HG02973 (cell line): ENCODE data around the gene WDFY4.

ENCODE experiments used
- ATAC-seq: cut with Tn5 transposase; IDR thresholded peaks from one replicate; pipeline ENCODE4 v1.9.1; 2021; ENCODE audit warnings: moderate library complexity; ENCODE audit not compliant: unreplicated experiment

Gene WDFY4

GRCh38 chr10:48655411-48656240 lies 29.0 kb upstream of the WDFY4 start:
- ATAC-seq: peak; percentile 19

GRCh38 chr10:48656241-48656913 lies 28.3 kb upstream of the WDFY4 start:
- peak; percentile 79 for ATAC-seq

DNA sequence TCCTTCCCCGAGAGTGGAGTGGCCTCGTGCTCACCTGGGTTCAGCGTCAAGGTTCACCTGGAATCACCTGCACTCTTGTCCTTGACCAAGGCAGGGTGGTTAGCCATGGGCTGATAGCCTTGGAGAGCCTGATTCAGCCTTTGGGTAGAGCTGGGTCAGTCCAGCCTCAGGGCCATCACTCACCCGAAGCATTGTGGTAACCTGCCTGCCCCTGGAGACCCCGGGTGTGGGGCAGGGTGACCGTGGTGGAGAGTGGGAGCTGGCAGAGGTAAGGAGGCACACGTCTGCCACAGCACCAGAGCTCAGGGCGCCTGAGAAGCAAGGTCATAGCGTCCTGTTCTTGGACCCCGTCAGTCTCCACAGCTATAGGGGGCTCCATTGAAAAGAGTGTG lies 27.8 kb upstream of the WDFY4 start:
- ATAC-seq: no peak

DNA sequence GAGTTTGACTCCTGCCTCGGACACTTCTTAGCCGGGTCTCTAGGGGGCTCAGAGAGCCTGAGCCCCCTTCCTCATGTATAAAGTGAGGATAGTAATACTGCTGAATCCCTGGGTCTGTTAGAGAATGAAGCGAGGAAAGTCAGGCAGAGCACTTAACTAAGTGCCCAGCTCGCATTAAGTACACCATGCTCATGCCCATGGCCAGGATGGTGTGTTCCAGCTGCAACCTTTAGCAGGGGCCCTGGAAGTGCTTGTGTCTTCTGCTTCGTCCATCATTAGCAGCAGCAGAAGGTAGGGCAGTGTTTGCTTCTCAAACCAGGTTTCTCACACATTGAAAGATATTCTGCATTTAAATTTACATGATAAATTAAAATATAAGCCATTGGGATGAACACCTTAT lies 27.3 kb upstream of the WDFY4 start:
- no peak for ATAC-seq

- ATAC-seq: no peak
Observed at GRCh38 chr10:48658243-48658974, 26.3 kb upstream of the WDFY4 start.

DNA sequence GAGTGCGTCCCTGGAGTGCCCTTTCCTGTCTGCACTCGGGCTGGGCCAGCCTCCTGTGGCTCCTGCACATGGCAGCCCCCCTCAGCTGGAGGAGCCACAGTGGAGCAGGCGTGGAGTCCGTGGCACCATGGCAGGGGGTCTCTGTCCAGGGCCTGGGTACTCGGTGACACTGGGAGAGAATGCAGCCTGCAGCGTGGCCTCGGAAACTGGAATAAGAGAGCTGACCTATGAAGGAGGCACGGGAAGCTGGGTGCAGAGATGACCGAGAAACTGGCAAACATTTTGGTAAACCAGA lies 25.8 kb upstream of the WDFY4 start:
- ATAC-seq: no peak

DNA sequence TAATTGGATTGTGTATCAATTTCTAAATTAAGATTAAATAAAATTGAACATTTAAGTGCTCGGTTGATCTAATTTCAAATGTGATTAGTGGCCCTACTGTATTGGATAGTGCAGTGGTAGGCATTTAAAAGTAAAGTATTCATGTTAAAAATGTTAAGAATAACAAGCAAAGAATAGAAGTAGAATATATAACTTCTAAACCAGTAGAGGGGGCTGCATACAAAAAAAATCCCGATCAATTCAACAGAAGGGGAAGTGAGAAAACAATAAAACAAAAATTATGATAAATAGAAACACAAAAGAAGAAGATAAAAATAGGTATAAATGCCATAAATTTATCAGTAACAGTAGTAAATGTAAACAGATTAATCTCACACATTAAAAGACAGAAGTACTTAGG lies 24.9 kb upstream of the WDFY4 start:
- ATAC-seq: no peak

DNA sequence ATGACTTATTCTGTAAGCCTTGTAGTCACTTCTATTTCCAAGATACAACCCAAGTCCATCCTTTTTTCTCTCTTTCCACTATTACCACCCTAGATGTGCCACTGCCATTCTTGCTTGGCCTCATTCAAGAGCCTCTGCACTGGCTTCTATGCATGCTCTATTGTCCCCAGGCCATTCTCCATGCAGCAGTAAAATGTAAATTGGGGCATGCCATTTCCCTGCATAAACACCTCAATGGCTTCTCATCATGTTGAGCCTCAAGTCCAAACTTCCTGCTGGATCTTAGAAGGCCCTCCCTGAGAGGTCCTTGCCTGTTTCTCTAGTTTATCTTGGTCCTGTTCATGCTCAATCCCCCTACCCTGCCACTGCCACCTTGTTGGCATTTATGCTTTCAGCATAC lies 23.2 kb upstream of the WDFY4 start:
- no peak for ATAC-seq

DNA sequence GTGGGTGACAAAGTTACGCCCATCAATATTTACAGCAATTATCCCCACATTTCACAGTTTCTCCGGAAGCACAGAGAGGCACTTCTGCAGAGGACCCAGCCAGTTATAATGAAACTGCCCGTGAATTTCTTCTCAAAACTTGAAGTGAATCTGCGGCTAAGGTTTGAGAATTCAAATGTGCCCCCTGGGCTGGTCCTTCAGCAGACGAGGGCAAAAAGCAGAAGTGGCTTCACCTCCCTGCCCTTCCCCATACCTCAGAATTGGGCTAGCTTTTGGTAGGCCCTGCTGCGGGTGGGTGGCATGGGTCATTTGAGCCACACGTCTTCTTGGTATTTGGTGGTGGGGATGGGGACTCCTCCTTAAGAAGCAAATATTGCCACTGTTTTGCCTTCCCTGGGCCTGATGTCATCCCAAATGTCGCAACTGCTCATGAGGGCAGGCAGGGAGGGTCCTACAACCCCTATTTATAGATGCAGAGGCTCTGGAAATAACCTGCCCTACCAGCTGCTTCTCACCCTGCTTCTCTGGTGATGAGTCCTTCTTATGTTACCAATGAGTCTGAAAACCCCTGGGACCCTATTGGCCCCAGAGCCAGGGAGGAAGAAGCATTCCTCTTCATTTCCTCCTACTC lies 16.6 kb upstream of the WDFY4 start:
- ATAC-seq: no peak

- peak; percentile 61 for ATAC-seq
Observed at GRCh38 chr10:48670978-48671913, 13.4 kb upstream of the WDFY4 start.

GRCh38 chr10:48671914-48672595 lies 12.6 kb upstream of the WDFY4 start:
- ATAC-seq: peak; percentile 34

- ATAC-seq: peak; percentile 22
Observed at GRCh38 chr10:48672596-48673265, 11.9 kb upstream of the WDFY4 start.

GRCh38 chr10:48677625-48678024 lies 7.0 kb upstream of the WDFY4 start:
- no peak for ATAC-seq

GRCh38 chr10:48678041-48678440 lies 6.6 kb upstream of the WDFY4 start:
- ATAC-seq: no peak

- no peak for ATAC-seq
Observed at GRCh38 chr10:48681740-48682139, 2.9 kb upstream of the WDFY4 start.

DNA sequence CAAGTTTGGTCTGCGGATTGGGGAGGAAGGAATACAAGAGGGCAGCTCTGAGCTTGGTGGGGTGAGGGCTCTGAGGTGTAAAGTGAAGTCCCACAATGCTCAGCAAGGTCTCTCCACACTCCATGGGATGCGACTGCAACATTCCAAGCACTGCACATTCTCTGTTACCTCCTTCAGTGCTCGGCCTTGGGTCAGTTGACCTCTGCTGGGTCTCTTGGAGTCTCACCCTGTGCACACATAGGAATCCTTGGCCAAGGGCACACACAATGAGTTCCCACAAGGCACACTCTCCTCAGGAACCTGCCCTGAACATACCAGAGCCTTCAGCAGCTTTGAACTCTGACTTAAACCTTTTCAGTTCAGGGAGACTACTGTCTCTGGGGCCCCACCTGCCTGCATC lies 2.4 kb upstream of the WDFY4 start:
- ATAC-seq: no peak

DNA sequence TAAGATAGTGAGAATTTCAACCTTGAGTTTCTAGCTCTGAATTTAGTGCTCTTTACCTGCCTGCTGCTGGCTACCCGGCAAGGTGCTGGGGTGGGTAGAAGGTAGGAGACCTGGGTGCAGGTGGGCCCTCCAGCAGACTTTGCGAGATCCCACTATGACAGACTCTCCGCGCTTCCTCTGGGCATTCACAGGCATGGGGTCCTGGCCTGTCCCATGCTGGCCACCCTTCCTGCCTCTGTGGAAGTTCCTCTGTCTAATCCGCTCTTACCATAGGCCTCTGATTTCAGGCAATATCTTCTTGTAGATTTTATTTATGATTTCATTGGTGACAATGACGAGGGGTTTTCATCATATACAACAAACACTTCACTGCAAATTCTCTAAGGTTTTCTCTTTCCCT lies 1.2 kb upstream of the WDFY4 start:
- ATAC-seq: no peak

GRCh38 chr10:48683868-48684267 lies 805 bp upstream of the WDFY4 start:
- no peak for ATAC-seq

GRCh38 chr10:48684463-48684791 lies 246 bp upstream of the WDFY4 start:
- ATAC-seq: no peak

DNA sequence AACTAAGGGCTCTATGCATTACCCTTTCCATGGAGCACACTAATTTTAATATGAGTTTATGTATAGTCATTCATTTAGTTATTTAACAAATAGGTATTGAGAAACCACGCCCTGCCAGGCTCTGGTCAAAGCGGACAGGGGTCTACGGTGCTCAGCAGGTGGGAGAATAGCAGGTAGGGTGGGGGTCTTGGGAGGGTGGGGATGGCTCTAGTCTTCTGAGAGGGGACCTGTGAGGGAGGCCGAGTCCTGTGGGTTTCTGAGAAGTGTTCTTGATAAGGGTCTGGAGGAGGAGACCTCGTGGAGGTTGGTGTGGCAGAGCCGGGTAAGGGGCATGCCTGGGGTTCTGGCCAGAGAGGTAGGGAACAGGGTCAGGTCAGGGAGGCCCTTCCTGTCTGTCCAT lies 1.1 kb downstream of the WDFY4 start:
- no peak for ATAC-seq
